GM10248 (cell line): ENCODE measurements around the gene LBH.

Source experiments
- CTCF ChIA-PET: fragments of 300-600 bp; sonication (Branson Sonifier 250); formaldehyde crosslinking; extraction: SDS; loops from one replicate; lab custom pipeline; 2021; ENCODE audit warnings: antibody characterized with exemption; lab: Yijun Ruan, JAX
- POLR2A ChIA-PET: fragments of 350-650 bp; sonication (Branson Sonifier 250); formaldehyde crosslinking; extraction: SDS; loops from one replicate; lab custom pipeline; 2020; ENCODE audit warnings: antibody characterized with exemption; lab: Yijun Ruan, JAX
- DNase-seq: peaks from one replicate; pipeline ENCODE4 v3.0.0; 2012; ENCODE audit errors: extremely low spot score
- TF ChIP-seq, protein P1 (sequence below): IDR thresholded peaks from 2 replicates; pipeline ENCODE4 v1.5.1; 2012; ENCODE audit warnings: mild to moderate bottlenecking, low read depth; ENCODE audit errors: extremely low read depth, missing control alignments, control extremely low read depth

LBH gene

DNA sequence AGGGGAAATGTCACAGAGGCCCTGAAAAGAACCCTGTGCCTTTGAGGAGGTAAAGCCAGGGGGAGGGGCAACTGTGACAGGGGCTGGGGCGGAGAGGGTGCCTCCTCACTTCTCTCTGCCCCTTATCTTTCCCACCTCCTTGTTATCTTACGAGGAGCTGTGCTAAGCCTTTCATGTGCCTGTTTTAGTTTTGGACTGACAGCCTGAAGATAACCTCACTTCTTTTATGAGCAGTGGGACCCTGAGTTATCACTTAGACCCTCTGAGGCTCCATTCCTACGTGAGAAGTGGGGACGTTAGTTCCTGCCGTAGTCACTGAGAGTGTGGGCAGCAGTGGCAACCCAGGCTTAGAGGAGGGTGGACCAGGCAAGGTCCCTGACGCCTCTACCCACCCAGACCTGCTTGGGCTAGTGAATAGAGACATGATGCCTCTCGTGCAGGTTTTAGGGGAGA lies 39.5 kb upstream of the LBH start:
- CTCF ChIA-PET = interaction anchor here (1.3 to 2.3 kb wide), 2 partner anchors 17 to 27 kb away, joined by 3 to 10 read pairs; no protein-coding TSS in a partner anchor

DNA sequence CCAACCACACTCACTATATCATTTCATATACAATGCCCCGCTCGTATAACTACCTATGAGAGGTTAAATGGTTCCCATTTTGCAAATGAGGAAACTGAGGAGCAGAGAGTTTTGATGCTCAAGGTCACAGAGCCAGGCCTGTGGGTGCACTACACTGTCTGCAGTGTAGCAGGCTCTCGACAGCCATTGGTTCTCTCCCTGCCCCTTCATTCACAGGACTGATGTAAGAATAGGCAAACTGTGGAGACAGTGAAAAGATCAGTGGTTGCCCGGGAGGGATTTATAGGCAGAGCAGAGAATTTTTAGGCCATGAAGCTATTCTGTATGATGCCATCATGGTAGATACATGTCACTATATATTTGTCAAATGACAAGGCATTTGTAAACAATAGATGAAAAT lies 39.0 kb upstream of the LBH start:
- no peak for DNase-seq
- CTCF ChIA-PET = interaction anchor here (2.3 kb wide), 1 partner anchor 27 kb away, joined by 10 read pairs; no protein-coding TSS in a partner anchor
- POLR2A ChIA-PET = no interaction called here
- TF ChIP-seq, protein P1, sequence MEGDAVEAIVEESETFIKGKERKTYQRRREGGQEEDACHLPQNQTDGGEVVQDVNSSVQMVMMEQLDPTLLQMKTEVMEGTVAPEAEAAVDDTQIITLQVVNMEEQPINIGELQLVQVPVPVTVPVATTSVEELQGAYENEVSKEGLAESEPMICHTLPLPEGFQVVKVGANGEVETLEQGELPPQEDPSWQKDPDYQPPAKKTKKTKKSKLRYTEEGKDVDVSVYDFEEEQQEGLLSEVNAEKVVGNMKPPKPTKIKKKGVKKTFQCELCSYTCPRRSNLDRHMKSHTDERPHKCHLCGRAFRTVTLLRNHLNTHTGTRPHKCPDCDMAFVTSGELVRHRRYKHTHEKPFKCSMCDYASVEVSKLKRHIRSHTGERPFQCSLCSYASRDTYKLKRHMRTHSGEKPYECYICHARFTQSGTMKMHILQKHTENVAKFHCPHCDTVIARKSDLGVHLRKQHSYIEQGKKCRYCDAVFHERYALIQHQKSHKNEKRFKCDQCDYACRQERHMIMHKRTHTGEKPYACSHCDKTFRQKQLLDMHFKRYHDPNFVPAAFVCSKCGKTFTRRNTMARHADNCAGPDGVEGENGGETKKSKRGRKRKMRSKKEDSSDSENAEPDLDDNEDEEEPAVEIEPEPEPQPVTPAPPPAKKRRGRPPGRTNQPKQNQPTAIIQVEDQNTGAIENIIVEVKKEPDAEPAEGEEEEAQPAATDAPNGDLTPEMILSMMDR = no peak

More for the DNA sequence above, 39.5 kb upstream of the LBH start:
- no peak for DNase-seq
- TF ChIP-seq, protein P1 = no peak
- POLR2A ChIA-PET = no interaction called here

DNA sequence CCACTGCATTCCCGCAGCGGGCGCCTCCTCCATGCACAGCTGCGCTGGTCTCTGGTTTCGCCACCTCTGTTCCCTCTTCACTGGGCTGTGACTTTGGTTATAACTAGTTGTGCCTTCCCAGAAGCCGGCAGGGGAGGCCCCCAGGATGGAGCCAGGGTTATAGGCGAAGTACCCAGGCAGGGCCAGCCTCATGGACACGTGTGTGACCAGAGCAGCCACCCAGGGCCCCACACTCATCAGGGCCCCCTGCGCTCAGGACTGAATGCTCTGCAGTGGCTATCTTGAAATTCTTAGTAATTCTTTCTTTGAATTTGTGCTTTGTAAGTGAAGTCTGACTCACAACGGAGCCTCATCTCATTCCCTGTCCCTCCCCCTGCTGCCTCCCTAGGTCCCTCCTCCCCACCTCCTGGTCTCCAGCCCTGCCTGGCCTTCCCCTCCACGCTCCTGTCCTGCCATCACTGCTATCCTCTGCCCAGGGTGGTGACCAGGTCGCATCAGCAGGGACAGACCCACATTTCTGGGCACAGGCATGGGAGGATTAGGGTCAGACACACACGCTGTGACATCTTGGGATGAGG lies 38.1 kb upstream of the LBH start:
- ChIA-PET POLR2A (no interaction called here), CTCF (interaction anchor here (1.8 to 2.3 kb wide), 2 partner anchors 28 kb away, joined by 8 to 10 read pairs; no protein-coding TSS in a partner anchor)
- DNase-seq = no peak
- TF ChIP-seq, protein P1 = no peak

DNA sequence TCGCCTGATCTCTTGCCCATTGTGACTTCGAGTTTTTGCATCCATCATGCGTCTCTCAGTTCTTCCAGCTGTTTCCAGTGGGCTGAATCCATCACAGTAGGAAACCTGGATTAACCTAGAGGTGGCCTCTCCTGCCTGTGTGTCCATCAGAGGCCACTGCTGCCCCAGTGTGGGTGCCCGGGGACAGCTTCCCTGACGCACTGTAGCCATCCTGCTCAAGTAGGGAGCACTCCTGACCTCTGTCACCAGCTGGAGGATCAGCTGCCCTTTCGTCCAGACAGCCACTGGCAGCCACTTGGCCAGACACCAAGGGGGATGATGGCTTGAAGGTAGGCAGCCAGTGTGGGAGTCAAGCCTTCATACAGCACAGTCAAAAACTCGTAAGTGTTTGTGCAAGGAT lies 36.9 kb upstream of the LBH start:
- ChIA-PET POLR2A (no interaction called here), CTCF (interaction anchor here (1.6 to 1.8 kb wide), 2 partner anchors 29 to 517 kb away, joined by 3 to 8 read pairs; no protein-coding TSS in a partner anchor)
- DNase-seq = no peak
- TF ChIP-seq, protein P1 = no peak

DNA sequence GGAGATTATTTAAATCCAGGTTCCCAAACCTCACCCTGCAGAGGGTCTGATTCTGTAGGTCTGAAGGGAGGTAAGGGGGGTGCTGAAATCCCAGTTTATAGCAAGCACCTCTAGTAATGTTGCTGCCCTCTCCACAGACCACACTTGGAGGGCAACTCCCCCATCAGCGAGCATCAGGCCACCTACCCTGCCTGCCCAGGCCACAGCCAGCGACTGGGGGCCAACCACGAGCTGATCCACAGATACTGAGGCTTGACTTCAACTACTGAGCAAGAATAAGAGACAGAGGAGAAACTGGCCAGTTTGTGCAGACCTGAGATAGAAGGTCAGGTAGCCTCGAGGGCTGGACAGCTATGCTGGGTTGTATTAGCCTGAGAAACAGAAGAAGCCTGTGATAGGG lies 36.3 kb upstream of the LBH start:
- no peak for DNase-seq
- TF ChIP-seq, protein P1 = no peak
- ChIA-PET POLR2A (no interaction called here), CTCF (interaction anchor here (1.6 to 1.8 kb wide), 2 partner anchors 30 to 517 kb away, joined by 3 to 8 read pairs; no protein-coding TSS in a partner anchor)

DNA sequence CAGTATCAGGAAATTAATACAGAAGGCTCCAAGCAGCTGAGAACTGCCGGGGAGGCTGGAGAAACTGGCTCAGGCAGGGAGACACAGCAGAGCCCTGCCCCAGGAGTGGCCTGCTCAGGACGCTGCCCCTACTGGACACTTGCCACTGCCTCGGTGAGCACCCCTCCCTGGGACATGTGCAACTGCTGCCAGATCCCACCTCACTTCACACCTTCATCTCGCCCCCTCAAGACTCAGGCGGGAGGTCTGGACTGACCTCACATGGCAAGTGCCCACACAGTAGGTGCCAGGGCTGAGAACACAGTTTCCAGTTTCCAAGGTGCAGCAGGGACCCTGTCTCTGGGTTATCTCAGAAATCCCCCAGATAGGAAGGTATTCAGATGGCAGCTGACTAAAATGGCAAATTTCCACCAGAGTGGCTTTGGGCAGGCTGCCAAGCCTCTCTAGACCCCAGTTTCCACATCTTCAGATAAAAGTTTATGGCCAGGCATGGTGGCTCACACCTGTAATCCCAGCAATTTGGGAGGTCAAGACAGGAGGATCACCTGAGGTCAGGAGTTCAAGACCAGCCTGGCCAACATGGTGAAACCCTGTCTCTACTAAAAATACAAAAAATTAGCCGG lies 33.7 kb upstream of the LBH start:
- CTCF ChIA-PET = interaction anchor here (0.9 to 2.1 kb wide), 3 partner anchors 9 to 514 kb away, joined by 3 to 8 read pairs (median 3); no protein-coding TSS in a partner anchor
- DNase-seq = no peak
- TF ChIP-seq, protein P1 = no peak
- POLR2A ChIA-PET = interaction anchor here (0.5 kb wide), 1 partner anchor 106 kb away, joined by 4 read pairs; no protein-coding TSS in a partner anchor
